Fibroblast of lung (primary cell): ENCODE data around the gene HLA-DRB1.

Source experiments
- CTCF ChIP-seq, 2 donors: IDR thresholded peaks in 1 of 2; conservative IDR thresholded peaks in 1 of 2; 1 replicate in 1 of 2; 2 replicates in 1 of 2; pipeline ENCODE4 v1.5.1; 2011 to 2012; ENCODE audit warnings: low read length in 2 of 2, control low read depth in 1 of 2, inconsistent platforms in 1 of 2, low read depth in 1 of 2, mild to moderate bottlenecking in 1 of 2
- EZH2 ChIP-seq: IDR thresholded peaks from 2 replicates; pipeline ENCODE4 v1.5.1; 2012; ENCODE audit warnings: low read length, control low read depth, mild to moderate bottlenecking; ENCODE audit errors: missing control alignments

GRCh38 chr6:32627249-32627648, 37.6 kb upstream of the HLA-DRB1 start:
- TF ChIP-seq CTCF (conservative IDR thresholded peaks at IDR 0.05 in 1 of 2, IDR thresholded peaks at IDR 0.05 in 1 of 2; ENCODE audit: low read depth in 1 of 2, low read length in 2 of 2), result no peak
- TF ChIP-seq EZH2, result no peak
